ENCODE results near the gene THAP4.
"Not testable (repeated sequence)": the region's sequence is repeated elsewhere in the genome, so short reads cannot be mapped to it uniquely, and the experiment has no call there.

The THAP4 gene

DNA sequence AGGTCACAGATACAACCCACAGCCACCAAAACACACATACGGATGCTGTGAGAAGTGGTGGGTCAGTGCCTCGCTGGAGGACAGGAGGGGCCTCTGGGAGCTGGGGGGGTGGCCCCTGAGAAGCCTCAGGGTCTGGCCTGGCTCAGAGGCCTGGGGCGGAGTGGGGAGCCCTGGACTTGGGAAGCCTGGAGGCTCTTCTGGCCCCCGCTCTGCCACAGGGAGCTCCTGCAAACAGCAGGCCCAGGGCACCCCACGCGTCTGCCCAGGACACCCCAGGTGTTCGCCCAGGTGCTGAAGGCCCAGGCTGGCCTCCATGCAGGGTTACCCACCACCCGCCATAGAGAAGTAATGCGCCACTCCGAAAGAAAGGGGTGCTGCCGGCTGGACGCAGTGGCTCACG, 25.9 kb downstream of the THAP4 start:
- DNase-seq, result no peak

DNA sequence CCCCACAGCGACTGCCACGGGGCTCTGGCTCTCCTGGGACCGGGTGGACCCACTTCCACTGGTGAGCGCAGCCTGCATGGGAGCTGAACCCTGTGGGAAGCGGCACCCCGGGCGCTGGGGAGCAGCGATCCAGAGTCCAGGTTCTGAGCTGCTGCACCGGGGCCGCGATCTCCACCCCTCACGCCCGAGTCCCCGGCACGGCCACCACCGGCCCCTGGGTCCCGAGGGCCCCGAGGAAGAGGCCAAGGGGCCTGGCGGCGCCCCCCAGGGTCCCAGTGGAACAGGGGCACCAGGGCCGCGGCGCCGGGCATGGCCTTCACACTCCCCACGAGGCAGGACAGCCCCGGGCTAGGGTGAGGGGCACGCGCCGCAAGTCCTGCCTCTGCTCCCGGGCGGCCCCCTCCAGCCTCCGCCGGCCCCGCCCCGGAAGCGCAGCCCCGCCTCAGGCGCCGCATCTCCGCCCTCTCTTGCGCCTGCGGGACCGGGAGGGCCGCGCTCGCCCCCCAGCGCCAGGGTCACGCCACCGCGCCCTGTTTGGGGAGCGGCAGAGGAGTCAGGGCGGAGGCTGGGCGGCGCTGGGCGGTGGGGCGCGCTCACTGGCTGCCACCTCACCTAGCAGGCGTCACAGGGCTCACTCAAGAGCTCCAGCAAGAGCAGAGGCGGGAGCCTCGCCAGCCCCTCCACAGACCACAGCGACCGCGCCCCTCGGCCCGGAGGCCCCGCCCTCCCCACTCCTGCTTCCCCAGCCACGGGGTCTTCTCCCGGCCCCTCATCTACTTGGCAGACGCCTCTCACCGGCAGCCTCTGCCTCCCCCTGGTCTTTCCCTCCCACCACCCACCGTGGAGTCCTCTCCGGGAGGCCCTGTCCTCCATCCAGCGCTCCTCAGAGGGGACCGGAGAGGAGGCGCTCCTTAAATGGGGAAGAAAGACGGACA, 26.8 kb downstream of the THAP4 start:
- peak; percentile 91 for DNase-seq

DNA sequence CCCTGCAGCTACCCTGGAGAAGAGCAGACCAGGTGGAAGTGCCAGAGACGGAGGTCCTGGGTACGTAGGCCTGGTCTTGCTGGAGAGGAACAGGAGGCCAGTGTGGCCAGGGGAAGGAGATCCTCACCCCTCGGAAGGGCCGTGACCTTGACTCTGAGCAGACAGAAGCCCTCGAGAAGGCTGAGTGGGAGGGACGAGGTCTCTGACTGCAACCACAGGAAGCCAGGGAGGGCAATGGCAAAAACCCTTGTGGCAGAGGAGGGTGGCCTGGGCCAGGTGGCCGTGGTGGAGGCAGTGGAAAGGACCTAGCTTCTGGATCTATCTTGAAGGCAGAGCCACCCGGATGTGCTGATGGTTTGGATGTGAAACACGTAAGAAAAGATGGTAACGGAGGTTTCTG, 28.1 kb downstream of the THAP4 start:
- no peak for DNase-seq

DNA sequence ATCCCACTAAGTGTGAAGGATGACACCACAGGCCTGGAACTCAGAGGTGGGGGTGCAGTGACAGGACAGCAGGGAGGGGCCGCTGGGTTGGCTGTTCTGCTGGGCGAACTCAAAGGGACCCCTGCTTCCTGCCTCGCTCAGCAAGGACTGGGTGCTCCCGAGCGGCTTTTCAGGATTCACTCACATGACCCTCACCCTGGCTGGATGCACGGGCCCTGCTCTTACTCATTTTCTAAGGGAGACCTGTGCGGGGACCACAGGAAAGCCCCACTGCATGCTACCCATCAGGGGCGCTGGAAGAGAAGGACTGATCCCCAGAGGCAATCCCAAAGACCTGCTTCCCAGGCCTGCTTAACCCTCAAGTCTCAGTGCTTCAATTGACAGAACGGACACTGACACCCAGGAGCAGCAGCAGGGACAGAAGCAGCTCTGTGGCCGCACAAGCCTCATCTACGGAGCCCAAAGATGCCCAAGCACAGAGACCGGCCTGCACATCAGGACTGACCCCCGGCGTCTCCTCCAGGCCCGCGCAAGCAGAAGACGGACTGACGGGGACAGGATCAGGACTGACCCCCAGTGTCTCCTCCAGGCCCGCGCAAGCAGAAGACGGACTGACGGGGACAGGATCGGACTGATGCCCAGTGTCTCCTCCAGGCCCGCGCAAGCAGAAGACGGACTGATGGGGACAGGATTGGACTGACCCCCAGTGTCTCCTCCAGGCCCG, 29.6 kb downstream of the THAP4 start:
- DNase-seq, result no peak

DNA sequence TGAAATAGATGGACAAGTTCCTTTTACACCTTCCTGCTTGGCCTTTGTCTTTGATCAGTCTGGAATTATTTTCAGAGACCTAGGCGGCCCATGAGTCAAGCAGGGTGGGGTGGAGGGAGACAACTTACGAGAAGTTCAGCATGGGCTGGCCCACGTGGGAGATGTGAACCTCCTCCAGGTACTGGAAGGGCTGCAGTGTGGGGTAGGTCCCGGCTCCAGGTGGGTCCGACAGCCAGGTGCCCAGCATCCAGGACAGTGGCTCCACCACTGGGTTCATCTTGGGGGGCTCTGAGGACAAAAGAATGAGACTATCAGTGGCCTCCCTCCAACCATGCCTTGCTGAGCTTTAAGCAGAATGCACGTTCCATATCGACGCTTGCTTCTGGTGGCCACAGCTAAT, 30.8 kb downstream of the THAP4 start:
- no peak for DNase-seq

DNA sequence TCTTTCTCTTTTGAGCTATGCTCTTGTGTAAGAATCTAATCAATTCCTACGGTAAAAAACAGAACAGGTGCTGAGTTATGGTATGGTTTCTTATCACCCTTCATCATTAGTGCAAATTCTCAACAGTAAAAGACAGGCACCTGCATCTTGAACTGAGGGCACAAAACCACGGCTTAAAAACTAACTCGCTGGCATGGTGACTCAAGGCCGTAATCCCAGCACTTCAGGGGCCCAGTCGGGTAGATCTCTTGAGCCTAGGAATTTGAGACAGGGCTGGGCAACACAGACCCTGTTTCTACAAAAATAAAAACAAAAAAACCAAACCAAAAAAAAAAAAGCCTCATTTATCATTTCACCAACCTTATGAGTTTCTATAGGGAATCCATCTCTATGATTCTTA, 33.3 kb downstream of the THAP4 start:
- DNase-seq, result no peak

DNA sequence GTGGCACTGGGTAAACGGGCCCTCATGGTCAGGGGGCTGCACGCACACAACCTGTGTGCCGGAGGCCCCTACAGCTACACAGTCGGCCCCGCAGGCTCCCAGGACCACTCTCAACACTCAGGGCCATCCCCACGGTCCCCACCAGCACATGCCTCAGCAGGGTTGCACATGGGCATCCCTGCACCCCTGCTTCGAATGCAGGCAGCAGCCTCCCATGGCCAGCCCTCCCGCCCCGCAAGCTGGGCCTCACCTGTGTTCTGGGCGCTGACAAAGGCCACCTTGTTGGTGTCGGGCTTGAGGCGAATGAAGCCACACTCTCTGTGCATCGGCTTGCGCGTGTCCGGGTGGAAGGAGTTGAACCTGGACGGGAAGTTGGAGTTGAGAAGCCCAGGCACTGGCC, 34.2 kb downstream of the THAP4 start:
- no peak for DNase-seq

DNA sequence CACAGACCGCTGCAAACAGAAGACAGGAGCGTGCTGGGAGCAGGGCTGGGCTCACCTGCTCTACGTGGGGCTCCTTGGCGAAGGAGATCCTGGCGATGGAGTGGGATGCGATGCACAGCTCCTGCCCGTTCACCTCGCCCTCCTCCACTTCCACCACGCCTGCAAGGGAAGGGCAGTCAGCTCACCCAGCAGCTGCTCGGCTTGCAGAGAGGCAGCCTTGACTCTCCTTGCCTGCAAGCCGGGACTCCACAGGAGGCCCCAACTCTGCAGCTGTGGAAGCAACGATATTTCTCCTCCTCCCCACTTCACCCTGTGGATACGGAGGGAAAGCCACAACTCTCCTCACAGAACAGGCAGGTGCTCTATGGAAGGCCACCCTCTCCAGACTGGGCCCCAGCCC, 35.1 kb downstream of the THAP4 start:
- DNase-seq, result no peak

DNA sequence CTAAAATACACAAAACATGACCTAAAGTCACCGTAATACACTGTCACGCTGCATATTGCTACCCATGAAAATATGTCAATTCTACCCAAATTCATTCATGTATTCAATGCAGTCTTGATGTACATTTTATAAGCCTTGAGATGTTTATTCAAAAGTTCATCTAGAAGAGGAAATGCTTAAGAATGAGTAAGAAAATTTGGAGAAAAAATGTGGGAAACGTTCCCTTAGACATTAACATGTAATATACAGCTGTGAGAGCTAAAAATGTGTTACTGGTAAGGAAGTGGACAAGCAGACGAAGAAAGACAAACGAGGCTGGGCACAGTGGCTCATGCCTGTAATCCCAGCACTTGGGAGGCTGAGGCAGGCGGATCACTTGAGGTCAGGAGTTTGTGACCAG, 37.3 kb downstream of the THAP4 start:
- DNase-seq, result no peak

DNA sequence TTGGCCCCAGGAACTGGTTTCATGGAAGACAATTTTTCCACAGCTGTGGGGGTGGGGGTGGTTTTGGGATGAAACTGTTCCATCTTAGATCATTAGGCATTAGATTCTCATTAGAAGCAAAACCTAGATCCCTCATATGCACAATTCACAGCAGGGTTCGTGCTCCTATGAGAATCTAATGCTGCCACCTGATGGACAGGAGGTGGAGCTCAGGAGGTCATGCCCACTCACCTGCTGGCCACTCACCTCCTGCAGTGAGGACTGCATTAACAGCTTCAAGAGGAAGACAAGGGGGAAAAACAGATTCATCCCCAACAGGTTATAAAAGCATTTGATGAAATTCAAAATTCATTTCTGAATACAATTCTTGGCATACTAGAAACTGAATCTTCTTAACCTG, 38.5 kb downstream of the THAP4 start:
- DNase-seq, result no peak

DNA sequence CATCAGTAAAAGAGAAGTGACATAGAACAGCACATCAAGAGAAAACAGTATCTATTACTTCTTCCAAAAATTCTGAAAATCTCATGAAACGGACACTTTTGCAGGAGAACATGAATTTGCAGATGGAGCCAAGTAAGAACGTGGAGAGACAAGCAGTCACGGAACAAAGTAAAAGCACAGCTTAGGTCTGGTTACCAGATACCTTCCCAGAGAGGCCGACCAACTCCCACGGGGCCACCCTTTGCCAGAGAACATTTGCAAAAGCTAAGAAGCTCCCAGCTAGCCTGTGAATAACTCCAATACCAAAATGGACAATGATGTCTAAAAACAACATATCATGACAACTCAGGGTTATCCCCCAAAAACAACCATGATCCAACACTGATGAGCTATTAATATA, 38.9 kb downstream of the THAP4 start:
- no peak for DNase-seq

DNA sequence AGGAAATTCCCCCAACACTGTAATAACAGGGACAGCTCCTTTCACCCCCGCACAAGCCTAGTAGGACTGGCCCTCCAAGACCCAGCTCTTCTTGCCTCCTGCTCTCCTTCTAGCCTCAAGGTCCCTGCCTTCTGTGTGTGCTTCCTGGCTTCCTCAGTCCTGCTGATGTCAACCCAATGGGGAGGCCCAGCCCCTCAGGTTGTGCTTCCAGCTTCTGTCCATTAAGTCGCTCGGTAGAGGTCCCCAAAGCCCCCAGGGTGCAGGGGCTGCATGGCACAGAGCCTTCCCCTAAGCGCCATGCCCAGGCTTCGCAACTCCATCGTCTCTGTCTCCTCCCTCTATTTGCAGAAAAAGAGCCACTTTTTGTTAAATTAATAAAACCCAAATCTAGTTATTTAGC, 39.4 kb downstream of the THAP4 start:
- no peak for DNase-seq

DNA sequence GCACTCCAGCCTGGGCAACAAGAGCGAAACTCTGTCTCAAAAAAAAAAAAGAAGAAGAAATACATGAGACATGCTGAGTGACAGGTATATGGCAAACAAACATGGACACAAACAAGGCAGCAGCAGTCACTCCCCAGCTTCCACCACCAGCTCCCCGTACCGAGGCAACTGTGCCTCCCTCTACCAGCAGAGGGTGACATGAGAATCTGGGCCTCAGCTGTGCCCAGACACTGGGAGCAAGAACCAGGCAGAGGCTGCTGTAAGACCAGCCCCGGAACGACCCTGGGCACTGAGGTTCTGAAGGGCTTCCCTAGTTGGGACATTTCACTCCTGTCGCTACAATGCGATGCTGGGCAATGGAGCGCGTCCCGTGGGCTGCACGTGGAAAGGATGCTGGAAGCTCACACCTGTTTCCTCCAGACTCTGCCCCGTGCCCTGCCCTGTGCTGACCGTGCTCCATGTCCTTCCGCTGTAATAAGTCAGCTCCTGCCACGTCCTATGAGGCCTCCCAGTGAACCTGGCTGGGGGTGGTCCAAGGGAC, 41.3 kb downstream of the THAP4 start:
- DNase-seq, result no peak

DNA sequence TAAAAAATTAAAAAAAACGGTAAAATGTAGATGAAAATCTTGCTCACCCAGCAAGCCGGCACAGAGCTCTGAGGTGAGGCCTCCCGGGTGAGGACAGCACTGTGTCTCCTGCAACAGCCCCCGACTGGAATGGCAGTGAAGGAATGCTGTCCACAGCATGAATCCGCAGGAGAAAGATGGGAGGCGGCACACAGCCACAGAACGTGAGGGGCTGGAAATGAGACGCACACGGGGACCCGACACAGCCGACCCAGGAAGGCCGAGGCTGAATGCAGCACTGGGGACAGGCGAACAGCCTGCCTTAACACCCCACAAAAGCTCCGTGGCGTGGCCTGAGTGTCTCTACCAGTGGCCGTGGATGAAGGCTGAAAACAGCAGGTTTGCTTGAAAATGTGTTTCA, 43.7 kb downstream of the THAP4 start:
- DNase-seq, result no peak

DNA sequence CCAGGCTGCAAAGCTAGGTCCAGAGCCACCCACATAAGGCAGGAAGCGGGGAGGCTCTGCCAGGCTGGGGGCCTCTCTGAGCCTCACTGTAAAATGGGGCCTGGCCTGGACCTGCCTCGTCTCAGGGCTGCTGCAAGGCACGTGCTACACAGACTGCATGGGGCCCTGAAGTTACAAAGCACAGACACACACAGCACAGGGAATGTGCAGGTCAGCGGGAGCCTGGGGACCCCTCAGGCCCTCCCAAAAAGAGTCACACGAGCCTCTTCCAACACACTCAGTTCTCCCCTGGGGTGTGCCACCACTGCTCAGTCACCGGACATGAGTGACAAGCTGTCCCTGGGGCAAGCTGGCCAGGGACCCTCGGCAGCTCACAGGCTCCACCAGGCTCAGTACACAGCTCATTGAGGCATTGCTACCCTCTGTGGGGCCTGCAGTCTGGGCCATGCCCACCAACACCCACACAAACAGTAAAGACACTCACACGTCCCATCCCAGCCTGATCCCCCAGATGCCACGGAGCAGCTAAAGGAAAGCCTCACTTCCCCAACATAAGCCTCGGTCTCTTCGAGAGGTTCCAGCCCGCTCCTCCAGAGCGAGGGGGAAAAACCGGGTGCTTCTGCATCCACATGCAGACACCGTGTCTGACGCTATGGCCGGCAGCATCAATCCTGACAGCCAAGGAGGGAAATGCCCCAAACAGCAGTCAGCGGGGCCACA, 44.7 kb downstream of the THAP4 start:
- DNase-seq, result no peak

DNA sequence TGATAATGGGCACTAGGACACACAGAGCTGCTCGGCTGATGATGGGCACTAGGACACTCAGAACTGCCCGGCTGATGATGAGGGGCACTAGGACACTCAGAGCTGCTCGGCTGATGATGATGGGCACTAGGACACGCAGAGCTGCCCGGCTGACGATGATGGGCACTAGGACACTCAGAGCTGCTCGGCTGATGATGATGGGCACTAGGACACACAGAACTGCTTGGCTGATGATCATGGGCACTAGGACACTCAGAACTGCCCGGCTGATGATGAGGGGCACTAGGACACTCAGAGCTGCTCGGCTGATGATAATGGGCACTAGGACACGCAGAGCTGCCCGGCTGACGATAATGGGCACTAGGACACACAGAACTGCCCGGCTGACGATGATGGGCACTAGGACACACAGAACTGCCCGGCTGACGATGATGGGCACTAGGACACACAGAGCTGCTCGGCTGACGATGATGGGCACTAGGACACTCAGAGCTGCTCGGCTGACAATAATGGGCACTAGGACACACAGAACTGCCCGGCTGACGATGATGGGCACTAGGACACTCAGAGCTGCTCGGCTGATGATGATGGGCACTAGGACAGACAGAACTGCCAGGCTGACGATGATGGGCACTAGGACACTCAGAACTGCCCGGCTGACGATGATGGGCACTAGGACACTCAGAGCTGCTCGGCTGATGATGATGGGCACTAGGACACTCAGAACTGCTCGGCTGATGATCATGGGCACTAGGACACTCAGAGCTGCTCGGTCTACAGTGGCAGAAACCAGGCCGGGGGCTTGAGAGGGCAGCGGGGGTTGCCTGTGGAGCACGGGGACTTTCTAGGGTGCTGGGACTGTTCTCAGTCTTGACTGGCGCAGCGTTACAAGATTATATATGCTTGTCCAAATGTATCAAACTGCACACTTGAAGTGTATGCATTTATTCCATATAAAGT, 46.2 kb downstream of the THAP4 start:
- DNase-seq, result not testable (repeated sequence)

DNA sequence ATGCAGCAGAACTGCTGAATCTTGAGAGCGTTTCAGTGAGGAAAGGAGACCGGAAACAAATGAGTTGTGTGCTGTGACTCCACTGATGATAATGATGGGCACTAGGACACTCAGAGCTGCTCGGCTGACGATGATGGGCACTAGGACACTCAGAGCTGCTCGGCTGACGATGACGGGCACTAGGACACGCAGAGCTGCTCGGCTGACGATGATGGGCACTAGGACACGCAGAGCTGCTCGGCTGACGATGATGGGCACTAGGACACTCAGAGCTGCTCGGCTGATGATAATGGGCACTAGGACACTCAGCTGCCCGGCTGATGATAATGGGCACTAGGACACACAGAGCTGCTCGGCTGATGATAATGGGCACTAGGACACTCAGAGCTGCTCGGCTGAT, 47.1 kb downstream of the THAP4 start:
- DNase-seq, result not testable (repeated sequence)

DNA sequence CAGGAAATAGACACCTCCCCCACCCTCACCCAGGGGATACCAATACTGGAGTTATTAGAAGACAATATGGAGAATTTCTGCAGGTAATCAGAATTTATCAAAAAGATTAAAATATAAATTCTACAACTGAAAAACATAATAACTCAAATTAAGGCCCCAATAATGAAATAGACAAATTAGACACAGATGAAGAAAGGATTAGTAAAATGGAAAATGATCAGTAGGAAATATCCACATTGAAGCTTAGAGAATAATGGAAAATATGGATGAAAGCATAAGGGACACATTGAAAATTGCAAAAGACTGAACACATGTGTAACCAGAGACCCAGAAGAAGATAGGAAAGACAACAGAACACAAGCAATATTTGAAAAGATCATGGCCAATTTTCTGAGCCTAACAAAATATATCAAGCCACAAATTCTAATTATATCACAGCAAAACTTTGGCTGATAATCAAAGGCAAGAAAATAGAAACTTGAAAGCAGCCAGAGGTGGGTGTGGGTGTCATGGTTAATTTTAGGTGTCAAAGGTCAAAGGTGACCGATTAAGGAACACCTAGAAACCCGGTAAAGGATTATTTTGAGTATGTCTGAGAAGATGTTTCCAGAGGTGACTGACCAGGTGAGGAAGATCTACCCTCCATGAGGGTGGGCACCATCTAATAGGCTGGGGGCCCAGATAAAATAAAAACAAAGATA, 50.2 kb downstream of the THAP4 start:
- no peak for DNase-seq

DNA sequence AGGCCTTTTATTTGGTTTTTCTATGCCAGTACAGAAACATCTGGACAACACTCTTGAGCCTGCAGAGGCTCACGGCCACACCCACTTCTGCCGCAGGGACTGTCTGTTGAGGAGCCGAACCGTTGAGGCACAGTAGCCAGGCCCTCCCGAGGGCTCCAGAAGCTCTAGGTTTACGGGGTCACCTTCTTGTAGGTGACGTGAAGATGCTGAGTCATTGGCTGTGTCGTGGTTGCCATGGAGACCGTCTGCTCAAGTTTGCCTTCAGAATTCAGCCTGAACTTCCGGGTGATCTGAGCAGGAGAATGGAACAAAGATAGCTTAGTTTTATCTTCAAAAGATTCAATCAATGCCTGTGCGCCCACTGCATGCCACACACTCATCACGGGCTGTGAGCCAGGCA, 52.5 kb downstream of the THAP4 start:
- no peak for DNase-seq

DNA sequence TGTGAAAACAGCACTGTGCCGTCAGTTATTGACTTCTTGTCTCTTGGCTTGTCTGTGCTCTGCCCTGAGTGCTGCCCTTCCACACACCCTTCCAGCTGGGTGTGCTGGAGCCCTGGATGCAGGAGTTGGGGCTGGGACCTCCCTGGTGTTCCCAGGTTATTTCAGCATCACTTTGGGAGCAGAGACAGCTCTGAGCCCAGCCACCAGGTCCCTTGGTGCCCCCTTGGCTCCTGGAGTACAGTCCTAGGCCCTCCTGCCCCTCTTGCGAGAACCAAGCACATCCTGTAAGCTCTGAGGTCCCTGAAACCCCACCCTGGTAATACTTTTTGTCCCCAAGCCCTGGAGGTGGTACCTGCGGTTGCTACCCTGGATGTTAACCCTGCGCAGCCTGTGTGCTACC, 54.2 kb downstream of the THAP4 start:
- DNase-seq, result no peak

DNA sequence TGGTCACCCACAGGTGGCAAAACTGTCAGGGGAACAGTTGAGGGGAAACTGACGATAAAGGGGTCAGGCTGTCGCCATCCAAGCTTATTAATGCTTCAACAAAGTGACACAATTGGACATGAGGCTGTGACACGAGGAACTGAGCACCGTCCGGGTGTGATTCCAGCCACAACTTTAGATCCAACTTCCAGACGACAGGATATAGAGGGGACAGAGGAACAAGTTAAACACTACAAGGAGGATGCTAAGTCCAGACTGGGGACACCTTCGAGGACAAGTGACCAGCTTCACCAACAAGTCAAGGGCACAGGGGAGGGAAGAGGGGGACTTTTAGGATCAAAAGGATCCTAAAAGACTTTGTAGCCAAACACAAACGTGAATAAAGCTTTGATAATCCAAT, 54.6 kb downstream of the THAP4 start:
- no peak for DNase-seq

DNA sequence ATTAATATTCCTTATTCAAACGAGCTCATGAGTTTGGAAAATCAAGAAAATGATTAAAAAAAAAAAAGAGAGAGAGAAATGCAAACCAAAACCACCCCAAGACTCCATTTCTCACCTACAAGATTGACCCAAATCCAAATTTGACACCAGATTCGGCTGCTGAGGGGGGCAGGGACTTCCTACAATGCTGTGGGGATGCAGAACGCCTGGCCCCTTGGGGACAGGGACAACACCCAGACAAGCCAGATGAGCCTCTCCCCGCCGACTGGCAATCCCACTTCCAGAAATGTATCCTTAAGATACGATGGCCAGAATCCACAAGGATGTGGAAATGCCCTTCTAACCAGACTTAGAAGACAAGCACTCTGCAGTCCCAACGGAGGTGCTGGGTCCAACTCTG, 57.7 kb downstream of the THAP4 start:
- DNase-seq, result no peak
